Measurements from ENCODE around the gene ALKBH6. TPM values are rescaled to one million over a fixed set of nuclear protein-coding genes. Genes with fewer than 3 reads are reported as not detected.

The ALKBH6 gene
- total and polyA plus RNA-seq, 10 of the 15 experiments (the other 5 are each of a cell fraction or from before 2014, with no cell fraction given) = 1.2 to 56.5 (median 36.1) TPM

GRCh38 chr19:36013280-36014011 lies 567 bp downstream of the ALKBH6 start:
- CTCF ChIA-PET = interaction anchor here (0.7 to 1.5 kb wide), 7 partner anchors 10 to 105 kb away, joined by 3 to 7 read pairs (median 4); partner anchors contain the start of gene THAP8
- POLR2A ChIA-PET = interaction anchor here (0.8 to 1.5 kb wide), 8 partner anchors 16 to 1357 kb away, joined by 3 to 8 read pairs (median 6); partner anchors contain the start of genes POLR2I, SDHAF1, TBCB and THAP8
- H3K27ac ChIP-seq (ENCODE audit: control insufficient read depth, insufficient read depth) = peak overlapping the region; percentile 91
- ATAC-seq (no peak), FAIRE-seq (no peak), DNase-seq (ENCODE audit: low read depth, low spot score) (no peak)
- WGBS (ENCODE audit: insufficient coverage, insufficient replicate concordance, low lambda C conversion rate, missing lambda C conversion rate) = 27% methylated on average over 12 of the region's 15 CpGs
- H3K4me2 ChIP-seq (ENCODE audit: control insufficient read depth, insufficient read depth) = peak overlapping the region; percentile 85
- TF ChIP-seq NRF1 (conservative IDR thresholded peaks at IDR 0.05; ENCODE audit: low read depth, low read length) = no peak
- no peak for TF ChIP-seq CREM (IDR thresholded peaks at IDR 0.05; ENCODE audit: low read depth)
- TF ChIP-seq POLR2AphosphoS5 (IDR thresholded peaks at IDR 0.05; ENCODE audit: low read length) = 0 out of 2 replicates have a peak, but pooled peaks have one; percentile 2
- TF ChIP-seq CBFB (IDR thresholded peaks at IDR 0.05; ENCODE audit: low read depth) = no peak
- TF ChIP-seq PML (IDR thresholded peaks at IDR 0.05; ENCODE audit: low read length) = no peak
- TF ChIP-seq SIN3A (IDR thresholded peaks at IDR 0.05; ENCODE audit: low read depth, low read length) = 0 out of 2 replicates have a peak, but pooled peaks have one; percentile 0
- TF ChIP-seq GABPA (IDR thresholded peaks at IDR 0.05; ENCODE audit: low read depth) = no peak
- no peak for TF ChIP-seq EGR1 (IDR thresholded peaks at IDR 0.05; ENCODE audit: borderline replicate concordance in 1 of 2, low read depth in 2 of 2, low read length in 2 of 2)
- peak; percentile 22; the same call in 1 of the 2 replicates for TF ChIP-seq NKRF (conservative IDR thresholded peaks at IDR 0.05)
- no peak for TF ChIP-seq EP300 (IDR thresholded peaks at IDR 0.05; ENCODE audit: borderline replicate concordance in 1 of 2, control insufficient read depth in 1 of 2, low read depth in 2 of 2, low read length in 2 of 2)
- TF ChIP-seq ETV6 (conservative IDR thresholded peaks at IDR 0.05 in 1 of 2, IDR thresholded peaks at IDR 0.05 in 1 of 2; ENCODE audit: borderline replicate concordance in 1 of 2, low read depth in 1 of 2) = no peak
- no peak for TF ChIP-seq ATF7 (IDR thresholded peaks at IDR 0.05; ENCODE audit: low read depth)
- no peak for TF ChIP-seq ZNF384 (IDR thresholded peaks at IDR 0.05; ENCODE audit: borderline replicate concordance, low read depth, low read length)
- TF ChIP-seq ZSCAN29 (IDR thresholded peaks at IDR 0.05) = no peak
- no peak for TF ChIP-seq HDAC6 (IDR thresholded peaks at IDR 0.05; ENCODE audit: unreplicated experiment)
- no peak for TF ChIP-seq MLLT1 (IDR thresholded peaks at IDR 0.05)
- TF ChIP-seq CREB1 (IDR thresholded peaks at IDR 0.05; ENCODE audit: low read depth) = no peak
- RAD21 ChIA-PET (ENCODE audit: unreplicated experiment) = interaction anchor here (0.9 to 1.7 kb wide), 9 partner anchors 16 to 311 kb away, joined by 3 to 6 read pairs (median 3); partner anchors contain the start of genes POLR2I, TBCB and THAP8
- BruUV-seq (replicated peaks) = TSS peak; percentile 85
- no peaks in the 10 kb centered on the region for H4K20me1 ChIP-seq (ENCODE audit: control insufficient read depth, insufficient read depth)
- H3K4me3 ChIP-seq = peak overlapping the region; percentile 90
- peaks cover 16% of the 10 kb centered on the region for H3K79me2 ChIP-seq (ENCODE audit: control insufficient read depth, insufficient read depth, low read length)
- intact Hi-C loops (cut with micrococcal nuclease; ENCODE audit: unreplicated experiment) (loop anchor here (5.0 kb wide), 1 partner anchor 39 kb away; the partner anchor contains the start of genes THAP8 and WDR62), in situ Hi-C loops (cut with MboI) (no loop called here)
- peak overlapping the region; percentile 88 for H2AFZ ChIP-seq (ENCODE audit: control insufficient read depth, low read depth, low read length)
- no peaks in the 10 kb centered on the region for H3K9me3 ChIP-seq (replicated peaks; ENCODE audit: control insufficient read depth, insufficient read depth, low read length)
- no peaks in the 10 kb centered on the region for H3K36me3 ChIP-seq (ENCODE audit: control insufficient read depth in 2 of 2, insufficient read depth in 2 of 2, low read length in 1 of 2)
- peak overlapping the region; percentile 97 for H3K9ac ChIP-seq (ENCODE audit: control insufficient read depth, insufficient read depth, low read length)
- no peaks in the 10 kb centered on the region for H3K27me3 ChIP-seq (replicated peaks in 1 of 2; ENCODE audit: control insufficient read depth in 2 of 2, insufficient read depth in 2 of 2, low read length in 1 of 2)
- H3K4me1 ChIP-seq (ENCODE audit: control insufficient read depth, insufficient read depth, low read length) = no peaks in the 10 kb centered on the region; the same call in 1 of the 2 replicates
- SMC1A ChIA-PET (ENCODE audit: uncharacterized antibody, unreplicated experiment) = interaction anchor here (1.0 to 1.1 kb wide), 3 partner anchors 12 to 60 kb away, joined by 3 to 5 read pairs (median 3); no protein-coding TSS in a partner anchor
